ENCODE data around the gene TES.

The TES gene, protein sequence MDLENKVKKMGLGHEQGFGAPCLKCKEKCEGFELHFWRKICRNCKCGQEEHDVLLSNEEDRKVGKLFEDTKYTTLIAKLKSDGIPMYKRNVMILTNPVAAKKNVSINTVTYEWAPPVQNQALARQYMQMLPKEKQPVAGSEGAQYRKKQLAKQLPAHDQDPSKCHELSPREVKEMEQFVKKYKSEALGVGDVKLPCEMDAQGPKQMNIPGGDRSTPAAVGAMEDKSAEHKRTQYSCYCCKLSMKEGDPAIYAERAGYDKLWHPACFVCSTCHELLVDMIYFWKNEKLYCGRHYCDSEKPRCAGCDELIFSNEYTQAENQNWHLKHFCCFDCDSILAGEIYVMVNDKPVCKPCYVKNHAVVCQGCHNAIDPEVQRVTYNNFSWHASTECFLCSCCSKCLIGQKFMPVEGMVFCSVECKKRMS

DNA sequence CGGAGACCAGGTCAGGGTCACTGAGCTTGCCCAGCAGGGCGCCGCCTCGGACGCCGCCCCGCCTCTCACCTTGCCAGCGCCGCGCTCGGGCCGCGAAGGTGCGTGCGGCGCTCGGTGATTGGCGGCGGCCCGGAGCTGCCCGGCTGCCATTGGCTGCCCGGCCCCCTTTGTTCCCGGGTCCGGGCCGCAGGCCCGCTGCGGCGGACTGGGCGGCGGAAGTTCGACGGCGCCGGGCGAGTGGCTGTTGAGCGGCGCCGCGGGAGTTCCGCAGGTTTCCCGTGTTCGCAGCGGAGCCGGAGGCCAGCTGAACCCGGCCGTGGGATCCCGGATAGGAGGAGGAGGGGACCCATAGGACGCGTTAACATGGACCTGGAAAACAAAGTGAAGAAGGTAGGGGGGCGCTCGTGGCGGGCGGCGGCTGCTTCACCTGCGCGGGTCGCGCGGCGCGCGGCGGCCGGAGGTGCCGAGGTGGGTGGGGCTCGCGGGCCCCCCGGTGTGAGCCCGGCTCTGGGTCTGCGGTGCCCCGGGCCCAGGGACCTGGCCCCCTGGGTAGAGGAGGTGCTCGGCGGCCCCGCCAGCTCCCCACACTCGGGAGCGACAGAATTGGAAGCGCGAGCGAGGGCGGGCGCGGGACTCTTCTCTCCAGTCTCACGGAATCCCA is at the start of gene TES:
Gene TES, plus strand, starts transcription at position 195 of the 661 bp plus-strand sequence. Its CDS starts 169 bp downstream, at position 364.
- H3K4me1 ChIP-seq (ENCODE audit: control insufficient read depth in 5 of 5, insufficient read depth in 5 of 5, low read length in 5 of 5) = peaks cover 10 to 28% (median 26%) of the 10 kb centered on the region in 5 donors
- no peaks in the 10 kb centered on the region for H3K9me3 ChIP-seq (ENCODE audit: control insufficient read depth in 5 of 5, low read length in 5 of 5)
- H3K27me3 ChIP-seq (ENCODE audit: control insufficient read depth in 5 of 5, insufficient read depth in 4 of 5, low read length in 5 of 5) = no peaks in the 10 kb centered on the region
- H3K27ac ChIP-seq (ENCODE audit: low read depth, low read length) = peak within 1 kb of the TSS; percentile 74
- peak within 1 kb of the TSS; percentile 72 to 92 (median 83) for H3K4me3 ChIP-seq (ENCODE audit: low read depth in 1 of 5, low read length in 5 of 5)
- peak within 1 kb of the TSS; percentile 70 to 81 (median 72) for H3K9ac ChIP-seq (ENCODE audit: low read length in 5 of 5)
- H3K36me3 ChIP-seq (ENCODE audit: control insufficient read depth in 5 of 5, insufficient read depth in 5 of 5, low read length in 5 of 5) = no peaks in the 10 kb centered on the region

DNA sequence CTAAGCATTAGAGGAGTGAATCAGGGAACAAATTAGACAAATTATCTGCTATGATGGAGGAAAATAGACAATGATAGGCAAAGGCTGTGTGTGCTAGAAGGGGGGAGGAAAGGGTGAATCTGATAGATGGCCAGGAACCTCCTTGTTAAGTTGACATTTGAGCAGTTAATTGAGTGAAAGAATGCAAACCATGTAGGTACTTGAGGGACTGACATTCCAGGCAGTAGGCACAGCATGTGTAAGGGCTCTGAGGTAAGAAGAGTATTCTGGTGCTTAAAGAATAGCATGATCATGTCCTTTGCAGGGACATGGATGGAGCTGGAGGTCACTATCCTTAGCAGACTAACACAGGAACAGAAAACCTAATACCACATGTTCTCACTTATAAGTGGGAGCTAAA is 48.6 kb upstream of the TES start:
- no peaks in the 10 kb centered on the region for H3K27me3 ChIP-seq (ENCODE audit: control insufficient read depth in 5 of 5, insufficient read depth in 4 of 5, low read length in 5 of 5)
- H3K36me3 ChIP-seq (ENCODE audit: control insufficient read depth in 5 of 5, insufficient read depth in 5 of 5, low read length in 5 of 5) = no peaks in the 10 kb centered on the region
- H3K9me3 ChIP-seq (ENCODE audit: control insufficient read depth in 5 of 5, low read length in 5 of 5) = no peaks in the 10 kb centered on the region
- no peak overlapping the region for H3K27ac ChIP-seq (ENCODE audit: low read depth, low read length)
- H3K9ac ChIP-seq (ENCODE audit: low read length in 5 of 5) = no peak overlapping the region
- H3K4me3 ChIP-seq (ENCODE audit: low read depth in 1 of 5, low read length in 5 of 5) = no peak overlapping the region
- H3K4me1 ChIP-seq (ENCODE audit: control insufficient read depth in 5 of 5, insufficient read depth in 5 of 5, low read length in 5 of 5) = no peaks in the 10 kb centered on the region

DNA sequence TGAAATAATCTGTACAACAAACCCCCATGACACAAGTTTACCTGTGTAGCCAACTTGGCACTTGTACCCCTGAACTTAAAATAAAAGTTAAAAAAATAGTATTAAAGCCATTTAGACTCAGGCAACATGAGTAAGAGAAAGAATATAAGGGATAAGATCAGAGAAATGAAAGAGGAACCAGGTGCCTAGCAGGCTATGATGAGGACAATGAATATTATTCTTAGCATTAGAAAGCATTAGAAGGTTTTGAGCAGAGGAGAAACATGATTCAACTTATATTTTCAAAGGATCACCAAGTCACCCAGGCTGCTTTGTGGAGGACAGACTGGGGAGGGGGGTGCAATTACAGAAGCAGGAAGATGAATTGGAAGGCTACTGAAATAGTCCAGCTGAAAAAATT is 48.1 kb upstream of the TES start:
- Histone ChIP-seq H3K4me1 (ENCODE audit: control insufficient read depth in 5 of 5, insufficient read depth in 5 of 5, low read length in 5 of 5) (no peaks in the 10 kb centered on the region), H3K9ac (ENCODE audit: low read length in 5 of 5) (no peak overlapping the region), H3K27me3 (ENCODE audit: control insufficient read depth in 5 of 5, insufficient read depth in 4 of 5, low read length in 5 of 5) (no peaks in the 10 kb centered on the region), H3K4me3 (ENCODE audit: low read depth in 1 of 5, low read length in 5 of 5) (no peak overlapping the region), H3K27ac (ENCODE audit: low read depth, low read length) (no peak overlapping the region), H3K9me3 (ENCODE audit: control insufficient read depth in 5 of 5, low read length in 5 of 5) (no peaks in the 10 kb centered on the region), H3K36me3 (ENCODE audit: control insufficient read depth in 5 of 5, insufficient read depth in 5 of 5, low read length in 5 of 5) (no peaks in the 10 kb centered on the region)

DNA sequence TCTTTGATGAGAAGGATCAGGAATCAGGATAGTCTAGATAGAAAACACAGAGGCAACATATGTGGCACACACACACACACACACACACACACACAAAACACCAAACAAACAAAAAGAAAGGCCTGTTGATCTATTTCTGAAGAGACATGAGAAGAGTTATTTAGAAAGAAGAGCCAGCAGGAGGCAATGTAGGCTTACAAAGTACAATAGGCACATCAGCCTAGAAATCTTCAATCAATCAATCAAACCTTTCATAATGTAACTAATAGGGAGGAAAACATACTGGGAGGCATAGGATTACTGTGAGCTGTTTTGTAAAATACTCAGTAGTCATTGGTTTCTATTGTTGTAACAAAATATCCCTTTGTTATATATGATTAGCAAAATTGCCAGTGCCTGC is 47.3 kb upstream of the TES start:
- H3K4me3 ChIP-seq (ENCODE audit: low read depth in 1 of 5, low read length in 5 of 5) = no peak overlapping the region
- H3K36me3 ChIP-seq (ENCODE audit: control insufficient read depth in 5 of 5, insufficient read depth in 5 of 5, low read length in 5 of 5) = no peaks in the 10 kb centered on the region
- no peak overlapping the region for H3K27ac ChIP-seq (ENCODE audit: low read depth, low read length)
- no peaks in the 10 kb centered on the region for H3K4me1 ChIP-seq (ENCODE audit: control insufficient read depth in 5 of 5, insufficient read depth in 5 of 5, low read length in 5 of 5)
- H3K27me3 ChIP-seq (ENCODE audit: control insufficient read depth in 5 of 5, insufficient read depth in 4 of 5, low read length in 5 of 5) = no peaks in the 10 kb centered on the region
- H3K9me3 ChIP-seq (ENCODE audit: control insufficient read depth in 5 of 5, low read length in 5 of 5) = no peaks in the 10 kb centered on the region
- no peak overlapping the region for H3K9ac ChIP-seq (ENCODE audit: low read length in 5 of 5)

DNA sequence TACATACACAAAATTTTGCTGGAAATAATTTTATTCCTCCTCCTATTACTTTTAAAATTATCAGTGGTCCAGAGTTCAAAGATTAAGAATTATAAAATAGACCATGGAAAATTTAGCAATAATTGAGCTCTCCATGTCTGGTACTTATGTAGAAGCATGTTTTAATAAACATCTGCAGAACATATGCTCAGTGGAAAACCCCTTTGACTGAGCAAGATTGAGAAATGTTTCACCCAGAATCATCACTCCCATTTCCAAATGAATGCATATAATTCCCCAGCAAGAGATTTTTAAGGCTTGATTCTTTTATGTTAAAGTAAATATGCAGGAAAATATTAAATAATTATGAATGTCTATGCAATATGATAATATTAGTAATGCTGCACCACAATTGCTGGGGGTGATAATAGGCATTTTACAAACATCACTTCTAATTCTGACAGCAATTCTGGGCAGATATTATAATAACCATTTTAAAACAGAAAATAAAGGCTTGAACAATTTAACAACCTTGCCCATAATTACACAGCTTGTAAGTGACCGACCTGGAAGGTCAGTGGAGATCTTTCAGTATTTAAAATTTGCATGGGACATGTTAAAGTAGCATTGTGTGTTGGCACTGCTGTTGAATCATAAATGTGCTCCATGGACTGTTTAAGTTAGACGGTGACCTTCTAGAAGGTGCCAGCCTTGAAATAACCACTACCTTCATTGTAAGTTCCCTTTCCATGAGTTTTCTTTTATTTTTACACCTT is 45.6 kb upstream of the TES start:
- Histone ChIP-seq H3K9me3 (ENCODE audit: control insufficient read depth in 5 of 5, low read length in 5 of 5) (no peaks in the 10 kb centered on the region), H3K9ac (ENCODE audit: low read length in 5 of 5) (no peak overlapping the region), H3K4me1 (ENCODE audit: control insufficient read depth in 5 of 5, insufficient read depth in 5 of 5, low read length in 5 of 5) (no peaks in the 10 kb centered on the region), H3K4me3 (ENCODE audit: low read depth in 1 of 5, low read length in 5 of 5) (no peak overlapping the region), H3K27me3 (ENCODE audit: control insufficient read depth in 5 of 5, insufficient read depth in 4 of 5, low read length in 5 of 5) (no peaks in the 10 kb centered on the region), H3K27ac (ENCODE audit: low read depth, low read length) (no peak overlapping the region), H3K36me3 (ENCODE audit: control insufficient read depth in 5 of 5, insufficient read depth in 5 of 5, low read length in 5 of 5) (no peaks in the 10 kb centered on the region)

DNA sequence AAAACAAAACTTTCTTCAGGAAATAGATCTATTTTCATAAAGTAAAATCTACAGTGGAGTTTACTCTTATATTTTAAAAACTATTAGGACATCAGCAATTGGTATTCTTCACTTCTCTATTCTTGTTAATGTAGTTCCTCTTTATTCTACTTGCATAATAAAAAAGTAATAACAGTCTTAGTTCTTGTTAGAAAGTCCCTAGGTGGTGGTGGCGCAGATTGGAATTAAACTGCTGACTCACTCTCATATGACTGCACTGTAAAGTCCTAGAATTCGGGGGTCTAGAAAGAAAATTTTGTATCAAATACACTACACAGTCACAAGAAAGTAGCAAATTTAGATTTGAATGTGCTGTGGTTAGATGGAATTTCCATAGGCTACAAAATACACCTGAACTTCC is 44.6 kb upstream of the TES start:
- H3K27ac ChIP-seq (ENCODE audit: low read depth, low read length) = no peak overlapping the region
- no peaks in the 10 kb centered on the region for H3K4me1 ChIP-seq (ENCODE audit: control insufficient read depth in 5 of 5, insufficient read depth in 5 of 5, low read length in 5 of 5)
- H3K27me3 ChIP-seq (ENCODE audit: control insufficient read depth in 5 of 5, insufficient read depth in 4 of 5, low read length in 5 of 5) = no peaks in the 10 kb centered on the region
- H3K9me3 ChIP-seq (ENCODE audit: control insufficient read depth in 5 of 5, low read length in 5 of 5) = no peaks in the 10 kb centered on the region
- H3K36me3 ChIP-seq (ENCODE audit: control insufficient read depth in 5 of 5, insufficient read depth in 5 of 5, low read length in 5 of 5) = no peaks in the 10 kb centered on the region
- no peak overlapping the region for H3K4me3 ChIP-seq (ENCODE audit: low read depth in 1 of 5, low read length in 5 of 5)
- H3K9ac ChIP-seq (ENCODE audit: low read length in 5 of 5) = no peak overlapping the region

DNA sequence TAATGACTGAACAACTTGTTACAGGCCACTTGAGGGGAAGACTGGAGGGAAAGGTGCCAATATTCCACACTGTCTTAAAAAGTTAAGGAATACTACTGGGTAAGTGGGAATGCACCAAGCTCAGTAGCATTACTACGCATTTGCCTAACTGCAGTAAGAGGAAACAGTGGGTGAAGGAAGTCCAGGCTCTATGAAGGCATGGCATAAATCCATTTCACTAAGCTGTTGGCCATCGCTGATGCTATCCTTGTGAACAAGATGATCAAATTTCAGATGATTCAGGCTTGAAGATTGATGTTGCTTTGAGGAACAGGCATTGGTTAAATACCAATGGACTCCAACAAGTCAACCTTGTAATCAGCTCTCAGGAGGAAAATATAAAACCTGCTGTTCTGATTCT is 44.2 kb upstream of the TES start:
- H3K27me3 ChIP-seq (ENCODE audit: control insufficient read depth in 5 of 5, insufficient read depth in 4 of 5, low read length in 5 of 5) = no peaks in the 10 kb centered on the region
- no peaks in the 10 kb centered on the region for H3K36me3 ChIP-seq (ENCODE audit: control insufficient read depth in 5 of 5, insufficient read depth in 5 of 5, low read length in 5 of 5)
- H3K27ac ChIP-seq (ENCODE audit: low read depth, low read length) = no peak overlapping the region
- H3K4me3 ChIP-seq (ENCODE audit: low read depth in 1 of 5, low read length in 5 of 5) = no peak overlapping the region
- no peak overlapping the region for H3K9ac ChIP-seq (ENCODE audit: low read length in 5 of 5)
- H3K9me3 ChIP-seq (ENCODE audit: control insufficient read depth in 5 of 5, low read length in 5 of 5) = no peaks in the 10 kb centered on the region
- H3K4me1 ChIP-seq (ENCODE audit: control insufficient read depth in 5 of 5, insufficient read depth in 5 of 5, low read length in 5 of 5) = no peaks in the 10 kb centered on the region

DNA sequence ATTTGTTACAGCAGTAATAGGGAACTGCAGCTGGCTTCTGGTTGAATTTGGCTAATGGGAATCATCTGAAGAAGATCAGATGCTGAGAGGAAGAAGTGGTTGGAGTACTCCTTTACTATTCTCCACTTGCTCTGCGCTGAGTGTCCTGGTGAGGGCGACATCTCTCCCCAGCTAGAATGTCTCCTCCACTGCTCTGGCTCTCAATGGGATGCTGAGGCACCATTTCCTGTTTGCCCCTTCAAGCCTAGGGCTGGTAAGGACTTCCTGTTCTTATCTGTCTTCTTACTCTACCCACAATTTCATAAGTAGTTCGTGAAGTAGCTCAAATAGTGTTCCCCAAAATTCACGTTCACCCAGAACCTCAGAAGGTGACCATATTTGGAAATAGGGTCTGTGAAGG is 43.2 kb upstream of the TES start:
- no peaks in the 10 kb centered on the region for H3K36me3 ChIP-seq (ENCODE audit: control insufficient read depth in 5 of 5, insufficient read depth in 5 of 5, low read length in 5 of 5)
- H3K9ac ChIP-seq (ENCODE audit: low read length in 5 of 5) = no peak overlapping the region
- H3K4me1 ChIP-seq (ENCODE audit: control insufficient read depth in 5 of 5, insufficient read depth in 5 of 5, low read length in 5 of 5) = no peaks in the 10 kb centered on the region
- no peaks in the 10 kb centered on the region for H3K9me3 ChIP-seq (ENCODE audit: control insufficient read depth in 5 of 5, low read length in 5 of 5)
- no peak overlapping the region for H3K27ac ChIP-seq (ENCODE audit: low read depth, low read length)
- no peaks in the 10 kb centered on the region for H3K27me3 ChIP-seq (ENCODE audit: control insufficient read depth in 5 of 5, insufficient read depth in 4 of 5, low read length in 5 of 5)
- no peak overlapping the region for H3K4me3 ChIP-seq (ENCODE audit: low read depth in 1 of 5, low read length in 5 of 5)

DNA sequence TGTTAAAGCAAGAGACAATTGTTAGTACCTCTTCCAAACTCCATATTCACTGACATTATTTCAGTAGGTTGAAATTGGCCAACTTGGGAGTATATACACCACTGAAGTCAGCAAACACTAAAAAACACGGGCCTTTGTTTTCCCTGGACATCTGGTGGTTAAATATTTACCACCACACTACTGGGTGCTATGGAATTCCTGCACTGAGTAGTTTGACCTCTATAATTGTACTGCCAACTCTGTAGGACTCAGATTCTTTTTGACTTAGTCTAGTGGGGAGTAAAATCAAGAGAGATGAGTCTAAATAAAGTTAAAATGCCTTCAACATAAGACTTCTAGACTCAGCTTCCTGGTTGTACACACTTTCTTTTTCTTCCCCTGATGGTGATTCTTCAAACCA is 41.3 kb upstream of the TES start:
- Histone ChIP-seq H3K27me3 (ENCODE audit: control insufficient read depth in 5 of 5, insufficient read depth in 4 of 5, low read length in 5 of 5) (no peaks in the 10 kb centered on the region), H3K4me1 (ENCODE audit: control insufficient read depth in 5 of 5, insufficient read depth in 5 of 5, low read length in 5 of 5) (no peaks in the 10 kb centered on the region), H3K9ac (ENCODE audit: low read length in 5 of 5) (no peak overlapping the region), H3K27ac (ENCODE audit: low read depth, low read length) (no peak overlapping the region), H3K36me3 (ENCODE audit: control insufficient read depth in 5 of 5, insufficient read depth in 5 of 5, low read length in 5 of 5) (no peaks in the 10 kb centered on the region), H3K9me3 (ENCODE audit: control insufficient read depth in 5 of 5, low read length in 5 of 5) (no peaks in the 10 kb centered on the region), H3K4me3 (ENCODE audit: low read depth in 1 of 5, low read length in 5 of 5) (no peak overlapping the region)

DNA sequence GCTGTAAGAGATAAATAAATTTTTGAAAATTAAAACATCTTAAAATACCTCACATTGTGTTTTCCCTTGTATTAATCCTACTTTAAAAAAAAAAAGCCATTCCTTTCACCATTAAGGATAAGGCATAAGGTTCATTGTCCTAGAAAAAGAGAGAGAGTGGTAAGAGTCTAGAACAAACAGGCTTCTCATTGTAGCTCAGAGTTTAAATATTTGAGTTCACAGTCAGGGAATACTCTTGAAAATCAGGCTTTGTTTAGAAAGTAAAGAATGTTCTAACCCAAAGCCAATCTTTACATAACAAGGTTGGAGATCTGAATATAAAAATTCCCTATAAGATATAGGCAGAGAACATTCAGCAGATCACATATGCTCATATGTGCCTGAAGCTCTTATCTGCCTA is 40.2 kb upstream of the TES start:
- Histone ChIP-seq H3K27ac (ENCODE audit: low read depth, low read length) (no peak overlapping the region), H3K4me1 (ENCODE audit: control insufficient read depth in 5 of 5, insufficient read depth in 5 of 5, low read length in 5 of 5) (no peaks in the 10 kb centered on the region), H3K27me3 (ENCODE audit: control insufficient read depth in 5 of 5, insufficient read depth in 4 of 5, low read length in 5 of 5) (no peaks in the 10 kb centered on the region), H3K36me3 (ENCODE audit: control insufficient read depth in 5 of 5, insufficient read depth in 5 of 5, low read length in 5 of 5) (no peaks in the 10 kb centered on the region), H3K9me3 (ENCODE audit: control insufficient read depth in 5 of 5, low read length in 5 of 5) (no peaks in the 10 kb centered on the region), H3K4me3 (ENCODE audit: low read depth in 1 of 5, low read length in 5 of 5) (no peak overlapping the region), H3K9ac (ENCODE audit: low read length in 5 of 5) (no peak overlapping the region)
